NCI-H1105 (cell line): ENCODE results near the gene HDDC2.
"Not testable (repeated sequence)": the region's sequence is repeated elsewhere in the genome, so short reads cannot be mapped to it uniquely, and the experiment has no call there.

Experiments used
- DNase-seq: peaks from one replicate; lab custom pipeline; 2025; lab: John Stamatoyannopoulos, UW

The HDDC2 gene

GRCh38 chr6:125306756-125307149 lies 5.0 kb upstream of the HDDC2 start:
- DNase-seq = no peak

GRCh38 chr6:125304970-125305660 lies 3.3 kb upstream of the HDDC2 start:
- DNase-seq = no peak

- DNase-seq = no peak
Observed at GRCh38 chr6:125303512-125303854, 1.7 kb upstream of the HDDC2 start.

- DNase-seq = no peak
Observed at GRCh38 chr6:125302840-125303511, 1.2 kb upstream of the HDDC2 start.

- no peak for DNase-seq
Observed at GRCh38 chr6:125300992-125301434, 754 bp downstream of the HDDC2 start.

- DNase-seq = no peak
Observed at GRCh38 chr6:125299257-125299656, 2.5 kb downstream of the HDDC2 start.

- DNase-seq = no peak
Observed at GRCh38 chr6:125296471-125296870, 5.3 kb downstream of the HDDC2 start.

GRCh38 chr6:125294925-125295324 lies 6.8 kb downstream of the HDDC2 start:
- peak; percentile 52 for DNase-seq

GRCh38 chr6:125294036-125294435 lies 7.7 kb downstream of the HDDC2 start:
- no peak for DNase-seq

- no peak for DNase-seq
Observed at GRCh38 chr6:125293587-125293986, 8.2 kb downstream of the HDDC2 start.

GRCh38 chr6:125287718-125288117 lies 14.0 kb downstream of the HDDC2 start:
- DNase-seq = no peak

- no peak for DNase-seq
Observed at GRCh38 chr6:125285936-125286335, 15.8 kb downstream of the HDDC2 start.

GRCh38 chr6:125285353-125285752 lies 16.4 kb downstream of the HDDC2 start:
- DNase-seq = no peak

GRCh38 chr6:125282470-125282869 lies 19.3 kb downstream of the HDDC2 start:
- not testable (repeated sequence) for DNase-seq

GRCh38 chr6:125280370-125281035 lies 21.3 kb downstream of the HDDC2 start:
- not testable (repeated sequence) for DNase-seq

GRCh38 chr6:125279961-125280360 lies 21.8 kb downstream of the HDDC2 start:
- no peak for DNase-seq

GRCh38 chr6:125277838-125278237 lies 23.9 kb downstream of the HDDC2 start:
- DNase-seq = peak; percentile 74

GRCh38 chr6:125275779-125276178 lies 26.0 kb downstream of the HDDC2 start:
- DNase-seq = no peak

GRCh38 chr6:125274935-125275334 lies 26.8 kb downstream of the HDDC2 start:
- no peak for DNase-seq

- DNase-seq = no peak
Observed at GRCh38 chr6:125273965-125274364, 27.8 kb downstream of the HDDC2 start.

GRCh38 chr6:125273251-125273650 lies 28.5 kb downstream of the HDDC2 start:
- no peak for DNase-seq

GRCh38 chr6:125271486-125272159 lies 30.1 kb downstream of the HDDC2 start:
- no peak for DNase-seq

GRCh38 chr6:125270380-125270779 lies 31.4 kb downstream of the HDDC2 start:
- no peak for DNase-seq
